Medulla oblongata (tissue), 1 donor: ENCODE results near the gene SCMH1.

Experiments used
- DNase-seq: peaks from one replicate; pipeline ENCODE4 v3.0.0-alpha.2; 2015; ENCODE audit errors: extremely low spot score

Gene SCMH1

DNA sequence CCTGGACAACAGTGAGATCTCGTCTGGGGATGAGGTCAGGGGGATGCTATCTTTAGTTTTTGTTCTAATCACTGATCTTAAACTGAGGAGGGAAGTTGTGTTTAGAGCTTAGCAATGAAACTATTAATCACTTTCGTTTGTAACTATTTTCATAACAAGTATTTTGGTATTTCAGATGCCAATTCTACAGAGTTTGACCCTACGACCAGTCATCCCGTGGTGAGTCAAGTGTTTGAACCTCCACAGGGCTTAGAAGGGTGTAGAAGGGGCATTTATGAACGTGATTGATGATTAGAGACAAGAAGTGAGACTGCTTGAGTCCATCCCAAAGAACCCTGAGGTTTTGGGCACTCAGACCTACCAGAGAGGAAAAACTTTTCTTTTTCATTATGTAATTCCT, 236.2 kb downstream of the SCMH1 start:
- no peak for DNase-seq

DNA sequence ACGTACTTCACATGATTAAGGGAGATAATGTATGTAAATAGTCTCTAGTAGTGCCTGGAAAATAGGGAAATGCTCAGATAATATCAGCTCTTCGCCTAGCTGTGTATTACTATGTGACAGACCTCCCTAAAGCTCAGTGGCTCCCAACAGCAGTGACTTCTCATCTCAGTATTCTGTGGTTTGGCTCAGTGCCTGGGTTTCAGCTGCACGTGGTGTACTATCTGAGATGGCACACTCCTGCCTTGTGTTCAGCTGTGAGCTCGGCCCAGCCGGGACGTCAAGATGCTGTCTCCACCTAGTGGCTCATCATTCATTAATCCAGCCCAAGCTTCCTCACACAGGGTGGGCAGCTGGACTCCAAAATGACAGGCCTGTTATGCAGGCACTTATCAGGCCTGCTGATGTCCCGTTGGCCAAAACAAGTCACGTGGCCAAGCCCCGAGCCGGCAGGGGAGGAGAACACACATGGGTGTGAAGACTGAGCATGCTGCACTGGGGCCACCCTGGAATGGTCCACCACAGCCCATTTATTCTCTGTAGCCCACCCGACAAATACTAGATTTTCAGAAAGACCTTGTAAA, 238.4 kb downstream of the SCMH1 start:
- peak; percentile 94 for DNase-seq

DNA sequence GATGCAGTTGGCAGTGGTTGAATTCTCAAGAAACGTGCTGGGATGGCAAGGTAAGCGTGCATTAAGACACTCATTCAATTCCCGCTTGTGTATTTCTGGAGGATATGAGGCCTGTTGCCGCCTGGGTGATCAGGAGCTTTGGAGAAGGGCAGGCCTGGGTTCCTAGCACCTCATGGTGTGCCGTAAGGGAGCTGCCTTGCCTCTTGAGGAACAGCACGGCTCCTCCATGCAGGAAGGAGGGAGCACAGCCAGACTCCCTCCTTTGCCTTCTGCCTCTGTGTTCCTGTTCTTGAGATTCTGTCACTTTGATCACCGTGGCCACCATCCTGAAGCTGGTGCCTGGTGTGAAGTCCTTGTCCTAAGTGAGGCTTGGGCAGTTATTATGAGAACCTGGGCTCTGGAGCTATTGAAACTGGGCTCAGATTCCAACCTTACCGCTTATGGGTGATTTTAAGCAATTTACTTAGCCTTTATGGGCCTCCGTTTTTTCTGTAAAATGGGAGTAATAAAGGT, 238.9 kb downstream of the SCMH1 start:
- no peak for DNase-seq

- no peak for DNase-seq
Observed at GRCh38 chr1:40998668-40999067, 243.4 kb downstream of the SCMH1 start.

- no peak for DNase-seq
Observed at GRCh38 chr1:40997096-40997495, 245.0 kb downstream of the SCMH1 start.

DNA sequence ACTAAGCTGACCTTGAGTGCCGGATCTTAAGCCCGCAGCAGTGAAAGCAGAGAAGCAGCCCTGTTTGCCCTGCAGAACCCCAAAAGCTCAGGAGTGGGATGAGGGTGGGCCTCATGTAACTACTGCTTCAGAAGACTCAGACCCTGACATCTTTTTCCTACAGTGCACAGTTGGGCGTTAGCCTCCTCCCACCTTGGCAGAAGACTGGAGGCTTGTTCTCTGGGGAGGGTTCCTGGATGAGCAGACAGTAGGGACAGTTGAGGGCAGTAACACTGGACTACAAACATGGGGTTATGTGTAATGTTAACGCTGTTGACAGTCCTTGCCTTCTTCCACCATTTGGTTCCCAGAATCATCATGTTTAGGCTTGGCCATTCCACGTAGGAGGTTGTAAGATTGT, 253.0 kb downstream of the SCMH1 start:
- no peak for DNase-seq

- no peak for DNase-seq
Observed at GRCh38 chr1:40988280-40988679, 253.8 kb downstream of the SCMH1 start.

DNA sequence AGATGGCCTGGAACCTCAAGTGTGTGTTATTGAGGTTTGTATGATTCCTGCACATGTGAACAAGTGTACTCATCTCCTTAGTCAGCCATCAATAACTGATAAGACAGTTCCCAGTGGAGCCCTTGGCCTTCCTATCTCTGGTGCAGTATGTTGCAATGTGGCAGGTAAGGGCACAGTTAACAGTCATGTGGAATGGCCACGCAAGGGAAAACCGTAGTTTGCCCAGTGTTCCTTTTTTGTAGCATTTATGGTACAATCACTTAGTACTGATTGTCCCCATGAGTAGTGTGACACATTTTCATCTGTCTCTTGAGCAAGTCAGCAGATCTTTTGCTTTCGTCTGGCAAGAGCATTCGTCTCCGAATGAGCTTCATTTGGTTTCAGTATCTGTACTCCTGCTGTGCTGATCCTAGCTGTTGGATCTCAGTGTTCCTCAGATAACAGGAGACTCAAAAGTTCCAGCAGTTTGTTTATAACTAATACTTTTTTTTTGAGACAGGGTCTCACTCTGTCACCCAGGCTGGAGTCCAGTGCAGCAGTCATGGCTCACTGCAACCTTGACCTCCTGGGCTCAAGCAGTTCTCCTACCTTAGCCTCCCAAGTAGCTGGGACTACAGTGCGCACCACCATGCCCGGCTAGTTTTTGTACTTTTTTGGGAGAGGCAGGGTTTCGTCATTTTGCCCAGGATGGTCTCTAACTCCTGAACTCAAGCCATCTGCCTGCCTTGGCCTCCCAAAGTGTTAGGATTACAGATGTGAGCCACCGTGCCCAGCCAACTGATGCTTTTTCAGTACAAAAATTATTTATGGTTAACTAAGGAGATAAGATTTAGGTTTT, 254.4 kb downstream of the SCMH1 start:
- no peak for DNase-seq

- no peak for DNase-seq
Observed at GRCh38 chr1:40986956-40987355, 255.2 kb downstream of the SCMH1 start.

- DNase-seq: no peak
Observed at GRCh38 chr1:40986328-40986783, 255.8 kb downstream of the SCMH1 start.

GRCh38 chr1:40985875-40986274, 256.2 kb downstream of the SCMH1 start:
- DNase-seq: no peak

- DNase-seq: no peak
Observed at GRCh38 chr1:40985161-40985560, 256.9 kb downstream of the SCMH1 start.

GRCh38 chr1:40984531-40984930, 257.6 kb downstream of the SCMH1 start:
- no peak for DNase-seq

GRCh38 chr1:40984066-40984465, 258.0 kb downstream of the SCMH1 start:
- DNase-seq: no peak

- no peak for DNase-seq
Observed at GRCh38 chr1:40983286-40983685, 258.8 kb downstream of the SCMH1 start.

DNA sequence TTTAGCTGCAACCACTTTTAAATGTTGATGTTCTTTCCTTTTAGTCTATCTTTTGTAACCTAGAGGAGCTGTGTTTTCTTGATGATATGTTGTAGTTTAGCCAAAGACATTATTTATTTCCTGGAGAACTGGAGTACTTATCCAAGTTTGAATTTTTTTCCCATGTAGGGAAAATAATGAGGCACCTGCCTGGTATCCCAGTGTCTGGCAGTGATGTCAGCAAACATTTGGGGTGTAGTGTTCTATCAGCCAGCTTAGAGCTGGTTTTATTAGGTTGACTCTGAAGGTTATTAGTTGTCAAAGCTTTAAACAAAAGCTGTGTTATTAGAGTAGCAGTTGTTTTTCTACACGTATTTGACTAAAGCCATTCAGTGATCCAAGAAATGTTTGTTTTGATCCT, 259.4 kb downstream of the SCMH1 start:
- no peak for DNase-seq

DNA sequence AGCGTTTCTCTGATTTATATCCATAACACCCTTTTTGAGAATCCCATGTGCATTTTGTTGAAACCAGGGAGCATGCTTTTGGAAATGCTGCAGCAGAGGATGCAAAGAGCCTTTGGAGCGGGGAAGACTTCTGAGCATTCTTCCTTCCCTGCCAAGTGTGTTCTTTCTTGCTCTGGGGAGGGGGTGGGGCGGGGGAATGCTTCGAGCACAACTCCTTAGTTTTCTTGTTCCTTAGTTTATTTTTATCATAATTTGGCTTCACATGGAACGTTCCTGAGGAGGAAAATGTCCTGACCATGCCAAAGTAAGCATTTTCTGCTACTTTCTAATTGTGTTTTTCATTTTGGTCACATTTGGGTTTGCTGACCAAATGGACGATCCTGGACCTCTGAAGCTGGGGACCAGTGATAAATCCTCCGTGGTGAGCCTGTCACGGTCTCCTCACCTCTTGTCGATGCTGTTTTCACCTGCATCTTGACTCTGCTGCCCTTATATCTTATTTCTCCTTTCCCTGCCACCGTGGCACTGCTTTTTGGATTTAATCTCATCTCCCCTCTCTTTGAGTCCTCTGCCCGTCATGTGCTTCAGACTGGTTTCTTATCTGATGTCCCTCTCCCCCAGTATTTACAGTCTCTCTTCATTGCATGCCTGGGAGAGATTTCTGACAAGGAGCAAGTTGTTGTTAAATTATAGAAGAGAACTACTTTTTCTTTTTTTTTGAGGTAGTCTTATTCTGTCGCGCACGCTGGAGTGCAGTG, 260.2 kb downstream of the SCMH1 start:
- DNase-seq: no peak

DNA sequence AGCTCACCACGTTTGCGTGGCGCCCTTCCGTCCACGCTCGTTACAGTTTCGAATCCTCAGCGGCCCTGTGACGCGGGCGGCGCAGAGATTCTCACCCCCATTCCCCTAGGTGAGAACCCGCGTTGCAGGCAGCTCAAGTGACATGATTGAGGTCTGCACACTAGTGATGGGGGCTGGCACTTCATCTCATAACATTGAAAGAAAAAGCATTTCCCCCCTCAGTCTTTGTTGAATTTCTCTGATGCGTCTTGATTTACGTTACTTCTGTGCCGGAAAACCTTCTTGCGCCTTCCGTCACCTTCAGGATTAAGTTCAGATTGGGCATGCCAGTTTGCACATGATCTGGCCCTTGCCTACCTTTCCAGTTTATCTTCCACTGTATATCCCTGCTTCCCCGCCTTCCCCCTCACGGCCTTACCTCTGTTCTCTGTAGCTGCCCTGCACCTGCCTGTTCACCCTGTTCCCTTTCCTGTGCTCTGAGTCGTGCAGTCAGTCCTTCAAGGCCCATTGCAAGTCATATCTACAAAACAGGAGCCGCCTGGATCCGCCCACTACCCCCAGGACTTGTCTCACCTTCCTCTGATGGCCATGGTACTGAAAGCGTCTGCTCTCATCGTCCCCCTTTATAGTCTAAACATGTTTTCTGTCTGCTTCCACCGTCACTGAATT, 261.5 kb downstream of the SCMH1 start:
- DNase-seq: no peak

DNA sequence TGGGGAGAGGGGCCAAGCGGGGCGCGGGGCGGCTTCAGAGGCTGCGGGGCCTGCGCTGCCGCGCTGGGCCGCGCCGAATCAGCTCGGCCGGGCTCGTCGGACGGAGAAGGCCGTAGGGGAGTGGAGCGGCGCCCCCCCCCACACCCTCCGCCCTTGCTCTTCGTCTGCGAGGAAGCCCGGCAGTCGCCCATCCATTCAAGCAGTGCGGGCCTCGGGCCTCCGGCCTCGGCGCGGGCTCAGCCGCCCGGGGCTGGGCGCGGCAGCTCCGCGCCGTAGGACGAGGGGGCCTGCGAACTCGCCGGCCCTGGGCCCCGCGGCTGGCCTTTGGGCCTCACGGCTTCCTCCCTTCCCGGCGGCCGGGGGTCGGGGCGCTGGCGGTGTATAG, 262.0 kb downstream of the SCMH1 start:
- no peak for DNase-seq

GRCh38 chr1:40979241-40980067, 262.7 kb downstream of the SCMH1 start, which contains the start of gene CTPS1:
TSS of gene CTPS1 (plus strand) at chr1:40979696. CDS start at chr1:40983291, 3,595 bp downstream.
- DNase-seq: peak; percentile 95

DNA sequence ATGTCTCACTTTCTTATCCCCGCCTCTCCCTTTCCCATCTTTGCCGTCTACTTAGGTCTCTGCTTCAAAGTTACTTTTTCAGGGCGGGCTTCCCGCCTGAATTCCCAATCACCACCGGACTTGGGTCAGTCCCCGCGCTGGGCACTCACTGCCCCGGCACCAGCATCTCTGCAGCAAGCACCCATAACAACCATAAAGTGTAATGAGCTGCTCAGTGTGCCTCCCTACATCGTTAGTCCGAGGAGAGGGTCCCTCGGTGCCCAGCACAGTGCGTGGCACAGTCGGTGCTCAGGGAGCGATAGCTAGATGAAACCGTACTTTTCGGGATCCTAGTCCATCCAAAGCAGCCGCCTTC, 263.2 kb downstream of the SCMH1 start:
- DNase-seq: peak; percentile 15
